ENCODE data around the gene RBMS3.

DNA sequence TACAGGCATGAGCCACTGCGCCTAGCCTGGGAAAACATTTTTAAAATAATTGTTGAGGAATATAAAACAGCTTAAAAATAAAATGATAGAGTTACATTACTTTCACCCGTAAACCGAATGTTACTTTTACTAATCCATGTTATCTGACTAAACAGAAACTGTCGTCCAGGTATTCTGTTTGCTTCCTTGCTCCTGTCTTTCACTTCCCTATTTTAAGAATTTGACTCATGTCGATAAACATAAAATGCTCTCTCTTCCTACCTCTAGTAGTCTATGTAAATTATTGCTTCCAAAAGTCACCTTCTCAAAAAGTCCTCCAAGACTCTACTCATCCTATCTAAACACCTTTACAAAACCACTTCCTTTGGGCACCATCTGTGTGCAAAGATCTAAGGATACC is 216.4 kb downstream of the RBMS3 start:
- TF ChIP-seq, protein P1, sequence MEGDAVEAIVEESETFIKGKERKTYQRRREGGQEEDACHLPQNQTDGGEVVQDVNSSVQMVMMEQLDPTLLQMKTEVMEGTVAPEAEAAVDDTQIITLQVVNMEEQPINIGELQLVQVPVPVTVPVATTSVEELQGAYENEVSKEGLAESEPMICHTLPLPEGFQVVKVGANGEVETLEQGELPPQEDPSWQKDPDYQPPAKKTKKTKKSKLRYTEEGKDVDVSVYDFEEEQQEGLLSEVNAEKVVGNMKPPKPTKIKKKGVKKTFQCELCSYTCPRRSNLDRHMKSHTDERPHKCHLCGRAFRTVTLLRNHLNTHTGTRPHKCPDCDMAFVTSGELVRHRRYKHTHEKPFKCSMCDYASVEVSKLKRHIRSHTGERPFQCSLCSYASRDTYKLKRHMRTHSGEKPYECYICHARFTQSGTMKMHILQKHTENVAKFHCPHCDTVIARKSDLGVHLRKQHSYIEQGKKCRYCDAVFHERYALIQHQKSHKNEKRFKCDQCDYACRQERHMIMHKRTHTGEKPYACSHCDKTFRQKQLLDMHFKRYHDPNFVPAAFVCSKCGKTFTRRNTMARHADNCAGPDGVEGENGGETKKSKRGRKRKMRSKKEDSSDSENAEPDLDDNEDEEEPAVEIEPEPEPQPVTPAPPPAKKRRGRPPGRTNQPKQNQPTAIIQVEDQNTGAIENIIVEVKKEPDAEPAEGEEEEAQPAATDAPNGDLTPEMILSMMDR (IDR thresholded peaks at IDR 0.05), result no peak
- TF ChIP-seq POLR2A (IDR thresholded peaks at IDR 0.05), result no peak
- TF ChIP-seq EP300 (IDR thresholded peaks at IDR 0.05), result no peak
